HepG2 (cell line): Measurements from ENCODE around the gene SLC26A4. TPM values are rescaled to one million over a fixed set of nuclear protein-coding genes. Genes with fewer than 3 reads are reported as not detected.
A peak's percentile ranks its signal among the peaks of the same experiment; 100 is the strongest.

ENCODE experiments used
- ATAC-seq: fragments of 200-7000 bp; cut with Tn5 transposase; 3 replicates; pipeline ENCODE4 v1.9.1; 2020; ENCODE audit warnings: mild to moderate bottlenecking, moderate library complexity
- BruUV-seq: library from RNA; stranded (reverse); fragments of 400-500 nt; replicated peaks from 2 replicates; lab custom pipeline; 2021; lab: Mats Ljungman, UMichigan
- CTCF ChIA-PET: fragments of 300-600 bp; formaldehyde crosslinking; extraction: SDS; loops from one replicate; lab custom pipeline; 2021; ENCODE audit warnings: low total read pairs, inconsistent platforms, low intra/inter-chr PET ratio; lab: Yijun Ruan, JAX
- POLR2A ChIA-PET: fragments of 350-600 bp; sonication (Branson Sonifier 250); formaldehyde crosslinking; loops from one replicate; lab custom pipeline; 2020; ENCODE audit warnings: antibody characterized with exemption, inconsistent platforms; lab: Yijun Ruan, JAX
- DNase-seq: peaks from one replicate; pipeline ENCODE4 v3.0.0-alpha.2; 2015; ENCODE audit warnings: low spot score
- FAIRE-seq: peaks from 3 replicates; lab custom pipeline; 2011; peaks lifted over from hg19 to GRCh38; lab: Jason Lieb, UNC
- H2AFZ ChIP-seq: one replicate; pipeline ENCODE4 v1.6.1; 2011; ENCODE audit warnings: low read length, inconsistent platforms
- H3K27ac ChIP-seq: fragments of 300-600 bp; 3 replicates; pipeline ENCODE4 v1.8.0; 2011; ENCODE audit warnings: mixed run types, mild to moderate bottlenecking, mixed read lengths, low read length, inconsistent platforms; ENCODE audit not compliant: insufficient read depth; ENCODE audit errors: extremely low read length
- H3K27me3 ChIP-seq, 2 experiments: fragments of 200-600 bp in 1 of 2; 2 replicates in 1 of 2; 3 replicates in 1 of 2; pipeline versions ENCODE4 v1.6.0 to v1.8.0; 2011; ENCODE audit warnings: low read length in 2 of 2, mild to moderate bottlenecking in 2 of 2, moderate library complexity in 2 of 2, inconsistent platforms in 1 of 2; ENCODE audit not compliant: insufficient read depth in 2 of 2, control insufficient read depth in 1 of 2
- H3K36me3 ChIP-seq, 2 experiments: fragments of 200-600 bp in 1 of 2; replicated peaks in 1 of 2; 2 replicates in 1 of 2; 3 replicates in 1 of 2; pipeline versions ENCODE4 v1.5.1 to v1.8.0; 2011; ENCODE audit warnings: low read length in 2 of 2, inconsistent platforms in 1 of 2; ENCODE audit not compliant: insufficient read depth in 2 of 2, control insufficient read depth in 1 of 2
- H3K4me1 ChIP-seq: 2 replicates; pipeline ENCODE4 v1.5.1; 2012; ENCODE audit warnings: low read length, inconsistent platforms; ENCODE audit not compliant: insufficient read depth
- H3K4me2 ChIP-seq: 2 replicates; pipeline ENCODE4 v1.6.0; 2011; ENCODE audit warnings: low read depth, low read length, inconsistent platforms
- H3K4me3 ChIP-seq, 3 experiments: fragments of 200-600 bp in 1 of 3; sonication (generic), shearing (Covaris generic) in 1 of 3; replicated peaks in 1 of 3; 2 replicates each; pipeline ENCODE4 v1.5.1; 2011 to 2016; ENCODE audit warnings: low read length in 3 of 3, inconsistent platforms in 2 of 3, low read depth in 2 of 3, mild to moderate bottlenecking in 2 of 3, control low read depth in 1 of 3, mixed read lengths in 1 of 3; ENCODE audit not compliant: insufficient read depth in 1 of 3
- H3K79me2 ChIP-seq: one replicate; pipeline ENCODE4 v1.6.1; 2011; ENCODE audit warnings: low read length, inconsistent platforms; ENCODE audit not compliant: insufficient read depth
- H3K9ac ChIP-seq: 2 replicates; pipeline ENCODE4 v1.6.0; 2011; ENCODE audit warnings: mild to moderate bottlenecking, low read depth, low read length, inconsistent platforms; ENCODE audit not compliant: insufficient read depth
- H3K9me3 ChIP-seq: 2 replicates; pipeline ENCODE4 v1.5.1; 2012; ENCODE audit warnings: mild to moderate bottlenecking, low read length
- H4K20me1 ChIP-seq: 2 replicates; pipeline ENCODE4 v1.6.0; 2011; ENCODE audit warnings: inconsistent platforms, mild to moderate bottlenecking, low read length, moderate library complexity; ENCODE audit not compliant: insufficient read depth
- ATF7 ChIP-seq, 2 experiments: fragments of 450-650 bp in 1 of 2; sonication (generic) in 1 of 2; formaldehyde crosslinking in 1 of 2; IDR thresholded peaks; 2 replicates each; pipeline versions ENCODE4 v1.4.0 to v1.6.1; 2016 to 2020; ENCODE audit warnings: antibody characterized with exemption in 1 of 2, mild to moderate bottlenecking in 1 of 2, missing genetic modification reagents in 1 of 2
- ATF7-NPFF ChIP-seq: sonication (generic); formaldehyde crosslinking; IDR thresholded peaks from 2 replicates; pipeline ENCODE4 v1.8.1; 2023; ENCODE audit warnings: mild to moderate bottlenecking, low read depth, missing genetic modification reagents, moderate library complexity
- ATRX ChIP-seq: sonication (generic); formaldehyde crosslinking; IDR thresholded peaks from 2 replicates; pipeline ENCODE4 v1.4.0; 2020; ENCODE audit warnings: missing genetic modification reagents, borderline replicate concordance
- EHMT2 ChIP-seq: fragments of 200-600 bp; sonication (generic); IDR thresholded peaks from 2 replicates; pipeline ENCODE4 v1.7.0; 2017; ENCODE audit warnings: antibody characterized with exemption, low read depth, low read length, borderline replicate concordance
- FOSL2 ChIP-seq: sonication (generic); formaldehyde crosslinking; IDR thresholded peaks from 2 replicates; pipeline ENCODE4 v1.4.0; 2020; ENCODE audit warnings: missing genetic modification reagents
- MIER3 ChIP-seq: IDR thresholded peaks from 2 replicates; pipeline ENCODE4 v1.6.1; 2016; ENCODE audit warnings: missing compliant biosample characterization, borderline replicate concordance
- PCBP2 ChIP-seq: fragments of 200-400 bp; formaldehyde crosslinking; optimal IDR thresholded peaks from 2 replicates; pipeline ENCODE3; 2018; ENCODE audit warnings: low read length, low read depth; ENCODE audit not compliant: poor library complexity, severe bottlenecking
- SMYD3 ChIP-seq: sonication (generic); formaldehyde crosslinking; IDR thresholded peaks from 2 replicates; pipeline ENCODE4 v1.8.1; 2023; ENCODE audit warnings: mild to moderate bottlenecking, missing genetic modification reagents
- SRF ChIP-seq: IDR thresholded peaks from 2 replicates; pipeline ENCODE4 v1.6.1; 2011; ENCODE audit warnings: mild to moderate bottlenecking, low read depth, low read length, moderate library complexity
- ZKSCAN5 ChIP-seq: sonication (generic); formaldehyde crosslinking; IDR thresholded peaks from 2 replicates; pipeline ENCODE4 v1.5.1; 2020; ENCODE audit warnings: mild to moderate bottlenecking, missing genetic modification reagents
- ZNF264 ChIP-seq: sonication (generic); formaldehyde crosslinking; IDR thresholded peaks from 2 replicates; pipeline ENCODE4 v1.4.0; 2020; ENCODE audit warnings: missing genetic modification reagents
- ZNF773 ChIP-seq: sonication (generic); formaldehyde crosslinking; IDR thresholded peaks from 2 replicates; pipeline ENCODE4 v1.4.0; 2020; ENCODE audit warnings: missing genetic modification reagents, borderline replicate concordance
- ZSCAN22 ChIP-seq: sonication (generic); formaldehyde crosslinking; IDR thresholded peaks from 2 replicates; pipeline ENCODE4 v1.4.0; 2020; ENCODE audit warnings: mild to moderate bottlenecking, missing genetic modification reagents
- WGBS: methylation state at CpG from one replicate; pipeline ENCODE4 v1.1.6; 2017; ENCODE audit warnings: low lambda C conversion rate; 5-methylcytosine and 5-hydroxymethylcytosine counted together
- in situ Hi-C: cut with HindIII; loops from 2 replicates; pipeline ENCODE4 v1.10.0; 2017; ENCODE audit warnings: low pct_unique_long_range_greater_than_20kb; ENCODE audit not compliant: extremely low pct_ligation_motif_present
- intact Hi-C: fragments of 100-400 bp; cut with micrococcal nuclease; formaldehyde crosslinking; loops from one replicate; pipeline ENCODE4 v1.10.0; 2022; ENCODE audit not compliant: unreplicated experiment
- polyA plus RNA-seq, 8 experiments: library from polyadenylated mRNA; depleted of rRNA in 3 of 8; stranded (reverse) in 7 of 8; unstranded in 1 of 8; fragments of >200 nt; fragmentation: Illumina TruSeq in 4 of 8; extraction: Trizol in 4 of 8; gene quantifications; 2 replicates each; pipeline versions ENCODE4 v1.2.1 to v1.2.3, GENCODE V29; 2011 to 2016; ENCODE audit warnings: low read depth in 4 of 8, missing spikeins in 1 of 8, mixed read lengths in 1 of 8; ENCODE audit not compliant: insufficient read depth in 1 of 8
- total RNA-seq, 5 experiments: library from RNA; depleted of rRNA; stranded (reverse); fragments of >200 nt; fragmentation: Illumina TruSeq; extraction: Trizol; gene quantifications; 2 replicates each; pipeline ENCODE4 v1.2.3, GENCODE V29; 2016; ENCODE audit warnings: low read depth in 1 of 5
- TF ChIP-seq, protein P1 (sequence below): sonication (generic); formaldehyde crosslinking; IDR thresholded peaks from 2 replicates; pipeline ENCODE4 v1.9.0; 2021; ENCODE audit warnings: missing genetic modification reagents, mild to moderate bottlenecking, borderline replicate concordance
- TF ChIP-seq, protein P2 (sequence below): IDR thresholded peaks from 2 replicates; pipeline ENCODE4 v1.4.0; 2020; ENCODE audit warnings: mild to moderate bottlenecking, missing genetic modification reagents

The SLC26A4 gene
- total and polyA plus RNA-seq, 2 of the 13 experiments (the other 11 are each of a cell fraction or from before 2014, with no cell fraction given) = 0.08 to 0.11 TPM

DNA sequence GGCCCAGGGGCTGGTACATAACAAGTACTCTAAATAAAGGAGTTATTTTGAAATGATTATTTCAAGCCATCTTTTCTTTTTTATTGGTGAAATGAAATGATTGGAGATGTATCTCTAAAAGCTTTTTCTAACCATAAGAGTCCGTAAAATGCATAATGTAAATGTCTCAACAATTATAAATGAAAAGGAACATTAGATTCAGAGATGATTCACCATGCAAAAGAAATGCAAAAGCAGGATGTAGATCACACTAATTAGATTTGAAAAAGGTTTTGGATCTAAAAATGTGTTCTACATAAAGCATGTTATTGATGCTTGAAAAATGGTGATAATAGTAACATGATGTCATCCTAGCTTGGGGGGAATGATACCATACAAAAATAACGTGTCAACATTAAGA is 15.6 kb downstream of the SLC26A4 start:
- ATAC-seq (no peak), FAIRE-seq (no peak)

DNA sequence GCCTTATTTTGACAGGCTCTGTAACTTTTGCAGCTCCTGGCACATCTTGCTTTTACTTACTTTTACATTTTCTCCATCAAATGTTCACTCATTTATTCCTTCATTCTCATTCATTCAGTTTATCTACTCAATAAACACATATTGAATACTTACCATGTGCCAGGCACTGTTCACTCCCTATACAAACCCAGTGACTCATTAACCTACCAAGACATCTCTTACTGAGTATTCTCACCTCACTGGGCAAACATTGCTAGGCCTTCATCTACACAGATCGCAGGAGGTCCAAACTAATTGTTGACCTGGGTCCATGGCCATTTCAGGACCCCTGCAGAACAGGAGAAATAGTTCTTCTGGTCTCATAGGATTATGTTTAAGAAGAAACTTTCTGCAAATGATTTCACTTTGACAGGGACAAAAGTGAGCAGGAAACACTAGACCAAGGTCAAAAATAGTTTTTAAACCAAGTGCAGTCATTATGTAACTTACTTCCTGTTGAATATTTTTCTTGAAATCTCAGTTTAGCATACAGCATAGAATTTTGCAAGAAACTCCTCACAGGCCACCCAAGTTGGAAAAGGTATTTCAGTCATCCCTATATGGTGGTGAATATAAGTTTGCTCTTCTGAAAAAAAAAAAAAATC is 17.6 kb downstream of the SLC26A4 start:
- H3K36me3 ChIP-seq = no peaks in the 10 kb centered on the region
- no peaks in the 10 kb centered on the region for H3K9me3 ChIP-seq
- H3K27me3 ChIP-seq = no peaks in the 10 kb centered on the region
- FAIRE-seq (no peak), DNase-seq (peak; percentile 9), ATAC-seq (peak; percentile 65)
- in situ Hi-C loops = no loop called here
- no peak overlapping the region for H3K4me3 ChIP-seq
- no peak overlapping the region for H3K4me2 ChIP-seq
- H4K20me1 ChIP-seq = no peaks in the 10 kb centered on the region
- H3K9ac ChIP-seq = no peak overlapping the region
- 0% methylated on average over 1 of the region's 1 CpG for WGBS
- ChIA-PET CTCF (no interaction called here), POLR2A (no interaction called here)
- BruUV-seq = no TSS peak
- peaks cover 11% of the 10 kb centered on the region for H3K4me1 ChIP-seq
- intact Hi-C loops = no loop called here
- no peak overlapping the region for H3K27ac ChIP-seq
- H3K79me2 ChIP-seq = no peaks in the 10 kb centered on the region
- no peak overlapping the region for H2AFZ ChIP-seq
- TF ChIP-seq ZNF264 (CRISPR knock-in tag) (no peak), ZNF773 (CRISPR knock-in tag) (no peak), SMYD3 (CRISPR knock-in tag) (no peak), FOSL2 (CRISPR knock-in tag) (peak; percentile 36; the same call in 1 of the 2 replicates), ZKSCAN5 (peak; percentile 92), SRF (no peak), EHMT2 (no peak), MIER3 (CRISPR knock-in tag) (no peak), ATRX (CRISPR knock-in tag) (no peak)
- TF ChIP-seq, protein P1, sequence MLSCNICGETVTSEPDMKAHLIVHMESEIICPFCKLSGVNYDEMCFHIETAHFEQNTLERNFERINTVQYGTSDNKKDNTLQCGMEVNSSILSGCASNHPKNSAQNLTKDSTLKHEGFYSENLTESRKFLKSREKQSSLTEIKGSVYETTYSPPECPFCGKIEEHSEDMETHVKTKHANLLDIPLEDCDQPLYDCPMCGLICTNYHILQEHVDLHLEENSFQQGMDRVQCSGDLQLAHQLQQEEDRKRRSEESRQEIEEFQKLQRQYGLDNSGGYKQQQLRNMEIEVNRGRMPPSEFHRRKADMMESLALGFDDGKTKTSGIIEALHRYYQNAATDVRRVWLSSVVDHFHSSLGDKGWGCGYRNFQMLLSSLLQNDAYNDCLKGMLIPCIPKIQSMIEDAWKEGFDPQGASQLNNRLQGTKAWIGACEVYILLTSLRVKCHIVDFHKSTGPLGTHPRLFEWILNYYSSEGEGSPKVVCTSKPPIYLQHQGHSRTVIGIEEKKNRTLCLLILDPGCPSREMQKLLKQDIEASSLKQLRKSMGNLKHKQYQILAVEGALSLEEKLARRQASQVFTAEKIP (CRISPR knock-in tag) = no peak
- TF ChIP-seq, protein P2, sequence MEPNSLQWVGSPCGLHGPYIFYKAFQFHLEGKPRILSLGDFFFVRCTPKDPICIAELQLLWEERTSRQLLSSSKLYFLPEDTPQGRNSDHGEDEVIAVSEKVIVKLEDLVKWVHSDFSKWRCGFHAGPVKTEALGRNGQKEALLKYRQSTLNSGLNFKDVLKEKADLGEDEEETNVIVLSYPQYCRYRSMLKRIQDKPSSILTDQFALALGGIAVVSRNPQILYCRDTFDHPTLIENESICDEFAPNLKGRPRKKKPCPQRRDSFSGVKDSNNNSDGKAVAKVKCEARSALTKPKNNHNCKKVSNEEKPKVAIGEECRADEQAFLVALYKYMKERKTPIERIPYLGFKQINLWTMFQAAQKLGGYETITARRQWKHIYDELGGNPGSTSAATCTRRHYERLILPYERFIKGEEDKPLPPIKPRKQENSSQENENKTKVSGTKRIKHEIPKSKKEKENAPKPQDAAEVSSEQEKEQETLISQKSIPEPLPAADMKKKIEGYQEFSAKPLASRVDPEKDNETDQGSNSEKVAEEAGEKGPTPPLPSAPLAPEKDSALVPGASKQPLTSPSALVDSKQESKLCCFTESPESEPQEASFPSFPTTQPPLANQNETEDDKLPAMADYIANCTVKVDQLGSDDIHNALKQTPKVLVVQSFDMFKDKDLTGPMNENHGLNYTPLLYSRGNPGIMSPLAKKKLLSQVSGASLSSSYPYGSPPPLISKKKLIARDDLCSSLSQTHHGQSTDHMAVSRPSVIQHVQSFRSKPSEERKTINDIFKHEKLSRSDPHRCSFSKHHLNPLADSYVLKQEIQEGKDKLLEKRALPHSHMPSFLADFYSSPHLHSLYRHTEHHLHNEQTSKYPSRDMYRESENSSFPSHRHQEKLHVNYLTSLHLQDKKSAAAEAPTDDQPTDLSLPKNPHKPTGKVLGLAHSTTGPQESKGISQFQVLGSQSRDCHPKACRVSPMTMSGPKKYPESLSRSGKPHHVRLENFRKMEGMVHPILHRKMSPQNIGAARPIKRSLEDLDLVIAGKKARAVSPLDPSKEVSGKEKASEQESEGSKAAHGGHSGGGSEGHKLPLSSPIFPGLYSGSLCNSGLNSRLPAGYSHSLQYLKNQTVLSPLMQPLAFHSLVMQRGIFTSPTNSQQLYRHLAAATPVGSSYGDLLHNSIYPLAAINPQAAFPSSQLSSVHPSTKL (CRISPR knock-in tag) = 0 out of 2 replicates have a peak, but pooled peaks have one; percentile 14

More for the DNA sequence above, 15.6 kb downstream of the SLC26A4 start:
- Histone ChIP-seq H3K4me1 (peaks cover 11% of the 10 kb centered on the region), H4K20me1 (no peaks in the 10 kb centered on the region), H3K27ac (no peak overlapping the region), H3K4me2 (no peak overlapping the region), H3K9me3 (no peaks in the 10 kb centered on the region), H3K9ac (no peak overlapping the region), H3K27me3 (no peaks in the 10 kb centered on the region), H3K4me3 (no peak overlapping the region), H3K79me2 (no peaks in the 10 kb centered on the region), H2AFZ (no peak overlapping the region), H3K36me3 (no peaks in the 10 kb centered on the region)
- intact Hi-C loops = no loop called here
- WGBS = 38% methylated on average over 2 of the region's 2 CpGs
- in situ Hi-C loops = no loop called here
- POLR2A ChIA-PET = no interaction called here
- no TSS peak for BruUV-seq
- CTCF ChIA-PET = no interaction called here
- TF ChIP-seq ATF7-NPFF (CRISPR knock-in tag) (no peak), ZSCAN22 (CRISPR knock-in tag) (no peak), PCBP2 (no peak), ATF7 (IDR thresholded peaks at IDR 0.05) (0 out of 2 replicates have a peak, but pooled peaks have one; percentile 39), ATF7 (CRISPR knock-in tag; IDR thresholded peaks at IDR 0.05) (no peak)
- TF ChIP-seq, all 625 proteins: peak for 1
- DNase-seq = no peak
